Psoas muscle (tissue), 8 donors: ENCODE results near the gene RFX2. TPM values are rescaled to one million over a fixed set of nuclear protein-coding genes. Genes with fewer than 3 reads are reported as not detected.

Experiments
- ATAC-seq, 4 donors: fragments of 200-7000 bp; cut with Tn5 transposase; one replicate each; pipeline ENCODE4 v1.9.1; 2020; ENCODE audit warnings: moderate library complexity in 3 of 4, mild to moderate bottlenecking in 2 of 4
- DNase-seq, 2 donors: peaks; one replicate each; pipeline ENCODE4 v3.0.0-alpha.2; 2020
- H3K27ac ChIP-seq: fragments of 200-600 bp; one replicate; pipeline ENCODE4 v1.8.0; 2022
- H3K27me3 ChIP-seq, 3 donors: fragments of 200-600 bp in 1 of 3; one replicate each; pipeline versions ENCODE4 v1.6.1 to v1.8.0; 2013 to 2022; ENCODE audit warnings: low read length in 2 of 3, mild to moderate bottlenecking in 2 of 3, moderate library complexity in 1 of 3; ENCODE audit not compliant: insufficient read depth in 3 of 3
- H3K36me3 ChIP-seq, 2 donors: fragments of 200-600 bp in 1 of 2; one replicate each; pipeline versions ENCODE4 v1.6.1 to v1.8.0; 2013 to 2022; ENCODE audit warnings: low read depth in 1 of 2, mild to moderate bottlenecking in 1 of 2, moderate library complexity in 1 of 2; ENCODE audit not compliant: insufficient read depth in 1 of 2
- H3K4me1 ChIP-seq: fragments of 200-600 bp; one replicate; pipeline ENCODE4 v1.8.0; 2022
- H3K4me3 ChIP-seq: fragments of 200-600 bp; one replicate; pipeline ENCODE4 v1.8.0; 2022; ENCODE audit warnings: mild to moderate bottlenecking
- H3K9me3 ChIP-seq: fragments of 200-600 bp; one replicate; pipeline ENCODE4 v1.8.0; 2022
- WGBS, 3 donors: extraction: QIAGEN DNeasy Blood & Tissue Kit; methylation state at CpG; one replicate each; pipeline versions ENCODE4 v1.1.6 to v1.1.7; 2013; 5-methylcytosine and 5-hydroxymethylcytosine counted together
- intact Hi-C, 2 donors: fragments of 100-400 bp; cut with DNase I; formaldehyde crosslinking; loops; one replicate each; pipeline versions ENCODE4 v1.11.0 to v1.14.2; 2022
- polyA plus RNA-seq, 3 donors: library from polyadenylated mRNA; stranded (reverse); fragments of 200-250 nt; gene quantifications; one replicate each; pipeline ENCODE4 v1.2.3, GENCODE V29; 2013
- total RNA-seq, 4 donors: library from RNA; stranded (reverse); fragmentation: NEBNext Ultra II Directional in 2 of 4; extraction: Animal tissue kit (Norgen Biotek cat#: 25700) in 2 of 4; gene quantifications; one replicate each; pipeline versions ENCODE4 v1.2.1 to v1.2.4, GENCODE V29; 2021 to 2023
- TF ChIP-seq, protein P1 (sequence below): fragments of 200-600 bp; IDR thresholded peaks from one replicate; pipeline ENCODE4 v1.8.0; 2022; ENCODE audit warnings: antibody characterized with exemption
- donor health status: healthy with polysubstance abuse.
- donor health status: DM: no; HTN: no; CAD: no; lungs with moderate emphysema.
- donor health status: Bipolar disorder and iron deficiency.
- donor health status: healthy.
- donor health status: DM: yes; HTN: yes; CAD: no.
- donor health status: DM: no; HTN: no; CAD: no.
- donor health status: DM: no; HTN: no; CAD: no.
- donor health status: DM: yes; HTN: yes; CAD: no.

RFX2 gene
- total and polyA plus RNA-seq, 7 donors: 0.58 to 2.1 (median 1.0) TPM

DNA sequence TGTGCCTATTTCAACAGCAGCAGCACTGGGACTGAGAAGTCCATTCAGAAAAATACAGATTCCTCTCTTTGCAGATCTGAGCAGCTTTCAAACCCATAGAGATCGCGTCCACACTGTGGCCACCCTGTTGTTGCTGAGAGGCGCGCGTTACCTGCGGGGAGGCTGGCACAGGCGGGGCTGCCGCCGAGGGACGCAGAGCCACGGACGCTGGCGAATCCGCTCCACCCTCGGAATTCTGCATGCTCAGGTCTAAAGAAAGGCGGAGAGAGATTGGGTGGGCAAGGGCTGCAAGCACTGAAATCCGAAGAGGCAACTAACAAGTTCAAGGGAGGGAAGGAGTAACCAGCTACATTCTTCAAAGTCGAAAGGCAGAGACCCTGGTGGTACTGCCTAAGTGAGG, 63.0 kb downstream of the RFX2 start:
- H3K27ac ChIP-seq: no peak overlapping the region
- DNase-seq (no peak), ATAC-seq (no peak)
- no peaks in the 10 kb centered on the region for H3K27me3 ChIP-seq
- TF ChIP-seq, protein P1, sequence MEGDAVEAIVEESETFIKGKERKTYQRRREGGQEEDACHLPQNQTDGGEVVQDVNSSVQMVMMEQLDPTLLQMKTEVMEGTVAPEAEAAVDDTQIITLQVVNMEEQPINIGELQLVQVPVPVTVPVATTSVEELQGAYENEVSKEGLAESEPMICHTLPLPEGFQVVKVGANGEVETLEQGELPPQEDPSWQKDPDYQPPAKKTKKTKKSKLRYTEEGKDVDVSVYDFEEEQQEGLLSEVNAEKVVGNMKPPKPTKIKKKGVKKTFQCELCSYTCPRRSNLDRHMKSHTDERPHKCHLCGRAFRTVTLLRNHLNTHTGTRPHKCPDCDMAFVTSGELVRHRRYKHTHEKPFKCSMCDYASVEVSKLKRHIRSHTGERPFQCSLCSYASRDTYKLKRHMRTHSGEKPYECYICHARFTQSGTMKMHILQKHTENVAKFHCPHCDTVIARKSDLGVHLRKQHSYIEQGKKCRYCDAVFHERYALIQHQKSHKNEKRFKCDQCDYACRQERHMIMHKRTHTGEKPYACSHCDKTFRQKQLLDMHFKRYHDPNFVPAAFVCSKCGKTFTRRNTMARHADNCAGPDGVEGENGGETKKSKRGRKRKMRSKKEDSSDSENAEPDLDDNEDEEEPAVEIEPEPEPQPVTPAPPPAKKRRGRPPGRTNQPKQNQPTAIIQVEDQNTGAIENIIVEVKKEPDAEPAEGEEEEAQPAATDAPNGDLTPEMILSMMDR: no peak
- 83 to 86% (median 84%) methylated on average over 18 of the region's 18 CpGs for WGBS, 3 donors
- H3K36me3 ChIP-seq: no peaks in the 10 kb centered on the region
- no peaks in the 10 kb centered on the region for H3K9me3 ChIP-seq
- H3K4me1 ChIP-seq: peaks cover 2% of the 10 kb centered on the region
- intact Hi-C loops: loop anchor here in 1 of 2 donors (5.0 kb wide), 1 partner anchor 250 kb away; no protein-coding TSS in a partner anchor
- H3K4me3 ChIP-seq: no peak overlapping the region

DNA sequence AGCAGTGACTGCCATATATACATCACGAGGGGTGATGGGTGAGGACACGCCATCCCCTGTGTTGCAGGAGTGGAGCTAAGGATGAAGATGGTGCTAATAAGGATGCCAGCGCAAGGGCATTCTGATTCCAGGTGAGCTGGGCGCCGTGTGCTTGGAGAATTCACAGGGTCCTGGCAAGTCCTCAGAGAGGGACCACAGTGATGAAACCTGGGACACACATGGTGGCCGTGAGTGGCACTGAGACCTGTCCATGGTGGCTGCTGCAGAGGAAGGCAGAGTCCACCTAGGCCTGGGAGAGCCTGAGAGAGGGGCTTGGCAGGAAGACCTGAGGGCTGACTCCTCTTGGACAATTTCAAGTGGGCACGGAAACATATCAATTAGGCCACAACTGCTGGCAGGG, 65.2 kb downstream of the RFX2 start:
- no peaks in the 10 kb centered on the region for H3K9me3 ChIP-seq
- no peaks in the 10 kb centered on the region for H3K27me3 ChIP-seq
- 93 to 94% (median 93%) methylated on average over 7 of the region's 7 CpGs for WGBS, 3 donors
- TF ChIP-seq, protein P1: no peak
- H3K27ac ChIP-seq: no peak overlapping the region
- no peaks in the 10 kb centered on the region for H3K36me3 ChIP-seq
- DNase-seq: no peak
- H3K4me1 ChIP-seq: peaks cover 2% of the 10 kb centered on the region
- intact Hi-C loops: loop anchor here in 1 of 2 donors (5.0 kb wide), 1 partner anchor 252 kb away; no protein-coding TSS in a partner anchor
- H3K4me3 ChIP-seq: no peak overlapping the region
- no peak for ATAC-seq

DNA sequence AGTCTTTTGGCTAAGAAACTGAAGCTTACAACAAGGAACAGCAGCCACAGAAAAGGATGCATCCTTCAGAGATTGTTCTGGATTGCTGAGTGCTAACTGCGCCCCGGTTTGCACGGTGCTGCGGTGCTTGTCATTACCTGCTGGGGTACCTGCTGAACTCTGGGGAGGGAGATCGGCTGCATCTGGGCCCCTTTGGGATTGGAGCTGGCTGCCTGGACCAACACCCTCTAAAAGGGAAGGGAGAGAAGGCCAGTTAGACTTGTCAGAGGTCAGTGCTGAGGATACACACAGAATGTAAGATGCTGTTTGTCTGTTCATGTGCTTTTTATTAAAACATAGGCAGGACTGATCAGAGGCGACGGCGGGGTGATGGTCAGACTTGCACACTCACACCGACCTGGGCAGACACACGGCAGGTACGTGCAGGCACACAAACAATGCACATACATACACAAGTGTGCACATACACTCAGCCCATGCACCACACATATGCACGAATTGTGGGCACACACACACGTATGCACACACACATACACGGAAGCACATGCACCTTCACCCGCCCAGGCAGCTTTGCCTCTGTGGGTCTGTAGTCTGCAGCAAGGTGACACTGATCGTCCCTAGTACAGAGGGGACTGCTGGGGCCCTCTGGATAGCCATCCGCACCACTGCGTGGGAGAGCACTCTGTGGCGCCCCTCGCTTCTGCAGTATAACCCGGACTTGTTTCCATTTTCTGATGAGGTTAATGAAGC, 66.1 kb downstream of the RFX2 start:
- WGBS, 3 donors: 91 to 96% (median 94%) methylated on average over 21 of the region's 21 CpGs
- Histone ChIP-seq H3K9me3 (no peaks in the 10 kb centered on the region), H3K27ac (no peak overlapping the region), H3K36me3 (no peaks in the 10 kb centered on the region), H3K4me3 (no peak overlapping the region), H3K27me3 (no peaks in the 10 kb centered on the region), H3K4me1 (peaks cover 2% of the 10 kb centered on the region)
- TF ChIP-seq, protein P1: no peak
- intact Hi-C loops: no loop called here
- ATAC-seq (no peak), DNase-seq (no peak)

DNA sequence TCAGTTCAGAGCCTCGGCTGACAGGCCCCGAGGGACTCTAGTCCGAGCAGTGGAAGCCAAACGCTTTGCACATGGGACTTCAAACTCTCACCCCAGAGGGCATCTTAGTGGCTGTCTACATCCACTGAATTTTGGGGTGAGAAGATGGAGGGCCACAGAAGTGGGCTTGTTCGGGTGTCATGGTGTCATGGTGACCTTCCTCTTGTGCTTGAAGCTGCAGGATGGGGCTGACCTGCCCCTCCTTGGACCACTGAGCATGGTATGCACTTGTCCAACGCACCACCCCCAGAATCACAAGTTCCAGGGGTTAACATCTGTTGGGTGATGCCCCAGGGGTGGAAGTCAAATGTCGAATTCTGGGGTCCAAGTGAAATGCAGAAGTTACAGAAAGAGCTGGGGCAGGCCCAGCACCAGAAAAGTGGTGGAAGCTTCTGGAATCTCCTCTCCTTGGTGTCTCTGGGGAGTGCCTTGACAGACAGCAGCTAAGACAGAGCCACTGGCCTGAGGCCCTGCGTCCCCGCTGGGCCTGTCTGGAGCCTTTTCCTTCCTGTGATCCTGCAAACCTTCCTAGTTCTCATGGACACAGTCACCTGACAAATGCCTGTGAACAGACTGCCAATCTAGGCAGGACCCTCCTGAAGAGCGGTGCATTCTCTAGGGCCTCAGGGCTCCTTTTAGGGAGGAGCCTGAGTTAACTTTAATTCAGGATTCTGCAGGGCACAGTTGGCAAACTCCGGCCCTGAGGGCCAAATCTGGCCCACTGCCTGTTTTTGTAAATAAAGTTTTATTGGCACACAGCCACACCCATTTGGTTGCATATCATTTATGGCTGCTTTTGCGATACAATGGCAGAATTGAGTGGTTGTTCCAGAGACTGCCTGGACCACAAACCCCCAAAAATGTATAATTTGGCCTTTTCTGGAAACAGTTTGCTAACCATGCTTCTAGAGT, 67.2 kb downstream of the RFX2 start:
- ATAC-seq (no peak), DNase-seq (no peak)
- 77 to 83% (median 81%) methylated on average over 12 of the region's 12 CpGs for WGBS, 3 donors
- Histone ChIP-seq H3K4me1 (no peaks in the 10 kb centered on the region), H3K27ac (no peak overlapping the region), H3K4me3 (no peak overlapping the region), H3K9me3 (no peaks in the 10 kb centered on the region), H3K27me3 (no peaks in the 10 kb centered on the region), H3K36me3 (no peaks in the 10 kb centered on the region)
- intact Hi-C loops: no loop called here
- TF ChIP-seq, protein P1: no peak
